H9 (cell line): Measurements from ENCODE around the gene FBXO10. TPM values are rescaled to one million over a fixed set of nuclear protein-coding genes. Genes with fewer than 3 reads are reported as not detected.

Experiments used
- DNase-seq: peaks from one replicate; pipeline ENCODE4 v3.0.0-alpha.2; 2017
- H2AFZ ChIP-seq: one replicate; pipeline ENCODE4 v1.6.1; 2013; ENCODE audit warnings: mild to moderate bottlenecking, low read length, control low read depth, moderate library complexity
- H2AK5ac ChIP-seq: 2 replicates; pipeline ENCODE4 v1.6.1; 2013; ENCODE audit warnings: low read length, control low read depth, mixed read lengths; ENCODE audit not compliant: insufficient read length
- H2BK120ac ChIP-seq: one replicate; pipeline ENCODE4 v1.6.1; 2013; ENCODE audit warnings: low read depth, mild to moderate bottlenecking, low read length, control low read depth, inconsistent platforms; ENCODE audit not compliant: poor library complexity, severe bottlenecking
- H2BK12ac ChIP-seq: 2 replicates; pipeline ENCODE4 v1.6.1; 2013; ENCODE audit warnings: low read length, control low read depth, mixed read lengths, low read depth; ENCODE audit not compliant: insufficient read length
- H2BK15ac ChIP-seq: 2 replicates; pipeline ENCODE4 v1.6.1; 2013; ENCODE audit warnings: low read depth, low read length, control low read depth
- H2BK20ac ChIP-seq: one replicate; pipeline ENCODE4 v1.6.1; 2013; ENCODE audit warnings: low read depth, mild to moderate bottlenecking, low read length, control low read depth, inconsistent platforms; ENCODE audit not compliant: poor library complexity, severe bottlenecking
- H2BK5ac ChIP-seq: 2 replicates; pipeline ENCODE4 v1.6.1; 2013; ENCODE audit warnings: low read length, control low read depth, mixed read lengths; ENCODE audit not compliant: insufficient read length
- H3K14ac ChIP-seq: 2 replicates; pipeline ENCODE4 v1.6.1; 2013; ENCODE audit warnings: low read length, control low read depth; ENCODE audit not compliant: insufficient read depth
- H3K18ac ChIP-seq: 2 replicates; pipeline ENCODE4 v1.6.1; 2013; ENCODE audit warnings: low read depth, mild to moderate bottlenecking, mixed read lengths, low read length, control low read depth; ENCODE audit not compliant: insufficient read length
- H3K23ac ChIP-seq: 2 replicates; pipeline ENCODE4 v1.6.1; 2013; ENCODE audit warnings: low read length, control low read depth, mixed read lengths, low read depth; ENCODE audit not compliant: insufficient read length
- H3K23me2 ChIP-seq: 2 replicates; pipeline ENCODE4 v1.6.1; 2013; ENCODE audit warnings: low read depth, mild to moderate bottlenecking, mixed read lengths, low read length, control low read depth; ENCODE audit not compliant: insufficient read length, poor library complexity, severe bottlenecking
- H3K27ac ChIP-seq: 2 replicates; pipeline ENCODE4 v1.5.1; 2013; ENCODE audit warnings: low read length, control low read depth, mixed read lengths, low read depth; ENCODE audit not compliant: insufficient read length
- H3K27me3 ChIP-seq: 2 replicates; pipeline ENCODE4 v1.6.1; 2013; ENCODE audit warnings: low read length, control low read depth, inconsistent platforms; ENCODE audit not compliant: insufficient read depth
- H3K4ac ChIP-seq: 2 replicates; pipeline ENCODE4 v1.6.1; 2013; ENCODE audit warnings: low read depth, mild to moderate bottlenecking, control low read depth, inconsistent platforms, low read length, moderate library complexity
- H3K4me1 ChIP-seq: 2 replicates; pipeline ENCODE4 v1.6.1; 2013; ENCODE audit warnings: low read length, control low read depth, inconsistent platforms; ENCODE audit not compliant: insufficient read depth
- H3K4me2 ChIP-seq: 2 replicates; pipeline ENCODE4 v1.6.1; 2013; ENCODE audit warnings: low read length, control low read depth, mixed read lengths; ENCODE audit not compliant: insufficient read length, insufficient read depth
- H3K56ac ChIP-seq: 2 replicates; pipeline ENCODE4 v1.6.1; 2013; ENCODE audit warnings: low read depth, mild to moderate bottlenecking, mixed read lengths, low read length, control low read depth; ENCODE audit not compliant: insufficient read length
- H3K79me1 ChIP-seq: 2 replicates; pipeline ENCODE4 v1.6.1; 2013; ENCODE audit warnings: low read depth, mild to moderate bottlenecking, moderate library complexity, low read length, control low read depth, inconsistent platforms; ENCODE audit not compliant: insufficient read depth, poor library complexity, severe bottlenecking
- H3K79me2 ChIP-seq: 2 replicates; pipeline ENCODE4 v1.6.1; 2013; ENCODE audit warnings: low read length, control low read depth, inconsistent platforms; ENCODE audit not compliant: insufficient read depth
- H3K9ac ChIP-seq: 2 replicates; pipeline ENCODE4 v1.6.1; 2013; ENCODE audit warnings: low read length, control low read depth, mixed read lengths; ENCODE audit not compliant: insufficient read length; ENCODE audit errors: extremely low read depth
- H3K9me3 ChIP-seq: one replicate; pipeline ENCODE4 v1.6.1; 2013; ENCODE audit warnings: low read depth, low read length, inconsistent platforms; ENCODE audit not compliant: control insufficient read depth
- H3T11ph ChIP-seq: one replicate; pipeline ENCODE4 v1.6.1; 2013; ENCODE audit warnings: mild to moderate bottlenecking, low read length, control low read depth, inconsistent platforms
- H4K20me1 ChIP-seq: one replicate; pipeline ENCODE4 v1.6.1; 2013; ENCODE audit not compliant: control insufficient read depth, insufficient read length, insufficient read depth
- H4K5ac ChIP-seq: 2 replicates; pipeline ENCODE4 v1.6.1; 2013; ENCODE audit warnings: low read depth, mild to moderate bottlenecking, mixed read lengths, low read length, control low read depth; ENCODE audit not compliant: insufficient read length
- H4K8ac ChIP-seq: replicated peaks from 2 replicates; pipeline ENCODE4 v1.6.1; 2013; ENCODE audit warnings: low read length, control low read depth, mixed read lengths, low read depth; ENCODE audit not compliant: insufficient read length
- H4K91ac ChIP-seq: 2 replicates; pipeline ENCODE4 v1.6.1; 2013; ENCODE audit warnings: low read depth, mild to moderate bottlenecking, moderate library complexity, mixed read lengths, low read length, control low read depth; ENCODE audit not compliant: insufficient read length
- H3K27ac Mint-ChIP-seq, 3 experiments: 2 replicates in 2 of 3; 3 replicates in 1 of 3; pipeline ENCODE4 v1.8.0; 2020 to 2021; ENCODE audit warnings: mixed read lengths in 3 of 3, mild to moderate bottlenecking in 1 of 3, moderate library complexity in 1 of 3
- H3K27me3 Mint-ChIP-seq: 2 replicates; pipeline ENCODE4 v1.8.0; 2021; ENCODE audit warnings: low read depth, mild to moderate bottlenecking, moderate library complexity, mixed read lengths
- H3K36me3 Mint-ChIP-seq, 3 experiments: 2 replicates in 2 of 3; 3 replicates in 1 of 3; pipeline ENCODE4 v1.8.0; 2020 to 2021; ENCODE audit warnings: low read depth in 3 of 3, mixed read lengths in 3 of 3; ENCODE audit not compliant: insufficient read depth in 1 of 3
- H3K4me1 Mint-ChIP-seq, 2 experiments: 2 replicates each; pipeline ENCODE4 v1.8.0; 2020; ENCODE audit warnings: mixed read lengths in 2 of 2
- H3K4me3 Mint-ChIP-seq, 2 experiments: 2 replicates in 1 of 2; 3 replicates in 1 of 2; pipeline ENCODE4 v1.8.0; 2020 to 2021; ENCODE audit warnings: mild to moderate bottlenecking in 2 of 2, mixed read lengths in 2 of 2, moderate library complexity in 1 of 2
- H3K9me3 Mint-ChIP-seq, 2 experiments: 2 replicates in 1 of 2; 3 replicates in 1 of 2; pipeline ENCODE4 v1.8.0; 2020; ENCODE audit warnings: mild to moderate bottlenecking in 2 of 2, mixed read lengths in 2 of 2, moderate library complexity in 1 of 2
- WGBS: extraction: QIAGEN DNeasy Blood & Tissue Kit; methylation state at CpG from one replicate; pipeline ENCODE4 v1.1.7; 2013; ENCODE audit warnings: missing lambda C conversion rate, low lambda C conversion rate, mixed read lengths; ENCODE audit not compliant: insufficient read length; ENCODE audit errors: extremely low coverage; 5-methylcytosine and 5-hydroxymethylcytosine counted together
- total RNA-seq: library from RNA; stranded (reverse); gene quantifications from 2 replicates; pipeline ENCODE4 v1.2.1, GENCODE V29; 2021
- TF ChIP-seq, protein P1 (sequence below): fragments of 200-600 bp; sonication (generic); conservative IDR thresholded peaks from 3 replicates; pipeline ENCODE4 v1.8.0; 2021; ENCODE audit warnings: antibody characterized with exemption, mild to moderate bottlenecking

The FBXO10 gene
- total RNA-seq, 1 experiment from 2014 or later, result 16.8 TPM

- H2BK5ac ChIP-seq, result no peak overlapping the region
- no peak overlapping the region for H3K23ac ChIP-seq
- no peak overlapping the region for H3K18ac ChIP-seq
- no peak overlapping the region for H4K5ac ChIP-seq
- no peak overlapping the region for H3K9ac ChIP-seq
- no peak overlapping the region for H2BK12ac ChIP-seq
- H2BK20ac ChIP-seq, result no peak overlapping the region
- H3K23me2 ChIP-seq, result peaks cover 6% of the 10 kb centered on the region
- H3K79me1 ChIP-seq, result no peaks in the 10 kb centered on the region
- TF ChIP-seq, protein P1, sequence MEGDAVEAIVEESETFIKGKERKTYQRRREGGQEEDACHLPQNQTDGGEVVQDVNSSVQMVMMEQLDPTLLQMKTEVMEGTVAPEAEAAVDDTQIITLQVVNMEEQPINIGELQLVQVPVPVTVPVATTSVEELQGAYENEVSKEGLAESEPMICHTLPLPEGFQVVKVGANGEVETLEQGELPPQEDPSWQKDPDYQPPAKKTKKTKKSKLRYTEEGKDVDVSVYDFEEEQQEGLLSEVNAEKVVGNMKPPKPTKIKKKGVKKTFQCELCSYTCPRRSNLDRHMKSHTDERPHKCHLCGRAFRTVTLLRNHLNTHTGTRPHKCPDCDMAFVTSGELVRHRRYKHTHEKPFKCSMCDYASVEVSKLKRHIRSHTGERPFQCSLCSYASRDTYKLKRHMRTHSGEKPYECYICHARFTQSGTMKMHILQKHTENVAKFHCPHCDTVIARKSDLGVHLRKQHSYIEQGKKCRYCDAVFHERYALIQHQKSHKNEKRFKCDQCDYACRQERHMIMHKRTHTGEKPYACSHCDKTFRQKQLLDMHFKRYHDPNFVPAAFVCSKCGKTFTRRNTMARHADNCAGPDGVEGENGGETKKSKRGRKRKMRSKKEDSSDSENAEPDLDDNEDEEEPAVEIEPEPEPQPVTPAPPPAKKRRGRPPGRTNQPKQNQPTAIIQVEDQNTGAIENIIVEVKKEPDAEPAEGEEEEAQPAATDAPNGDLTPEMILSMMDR, result no peak
- H3K4me2 ChIP-seq, result no peak overlapping the region
- H3K4ac ChIP-seq, result no peak overlapping the region
- Mint-ChIP-seq H3K4me3 (no peak overlapping the region), H3K27ac (no peak overlapping the region), H3K27me3 (no peaks in the 10 kb centered on the region), H3K9me3 (no peaks in the 10 kb centered on the region), H3K4me1 (peaks cover 32 to 34% of the 10 kb centered on the region in 2 experiments), H3K36me3 (peaks cover 3 to 8% (median 5%) of the 10 kb centered on the region in 3 experiments; a peak in 6 of 7 replicates)
- no peaks in the 10 kb centered on the region; the same call in 1 of the 2 replicates for H3K79me2 ChIP-seq
- no peak overlapping the region for H2AK5ac ChIP-seq
- H3K4me1 ChIP-seq, result peaks cover 7% of the 10 kb centered on the region
- no peak overlapping the region for H2BK120ac ChIP-seq
- no peak overlapping the region for H3K27ac ChIP-seq
- H4K8ac ChIP-seq, result no peak overlapping the region
- no peak overlapping the region for H3T11ph ChIP-seq
- no peak for DNase-seq
- H2AFZ ChIP-seq, result no peak overlapping the region
- no peaks in the 10 kb centered on the region for H3K9me3 ChIP-seq
- H3K14ac ChIP-seq, result no peak overlapping the region
- H3K56ac ChIP-seq, result no peak overlapping the region
- no peaks in the 10 kb centered on the region for H3K27me3 ChIP-seq
- H4K20me1 ChIP-seq, result no peaks in the 10 kb centered on the region
- WGBS, result no CpG with 5 or more reads among the region's 1 CpG
- no peak overlapping the region for H4K91ac ChIP-seq
- H2BK15ac ChIP-seq, result no peak overlapping the region
Observed at GRCh38 chr9:37571282-37571681, 4.9 kb downstream of the FBXO10 start.
